Stimulated activated CD8-positive, alpha-beta memory T cell treated with anti-CD3 and anti-CD28 coated beads, Interleukin-12 subunit alpha, Interleukin-12 subunit beta, amount 100 ng/mL, for 4 hours (primary cell): ENCODE results near the gene OSTF1.

Experiments
- DNase-seq: peaks from one replicate; pipeline ENCODE4 v3.0.0-alpha.2; 2020; ENCODE audit warnings: low read depth

OSTF1 gene

GRCh38 chr9:75087824-75088645 lies at the start of gene OSTF1, which contains the start of gene NMRK1:
OSTF1 (plus strand) TSS chr9:75088514; CDS start chr9:75088693, 179 bp downstream.
NMRK1 (minus strand) TSS chr9:75088155; CDS start chr9:75083115, 5,040 bp downstream.
- peak; percentile 94 for DNase-seq

- DNase-seq: no peak
These were observed 49.3 kb upstream of the OSTF1 start for GRCh38 chr9:75039009-75039408.

DNA sequence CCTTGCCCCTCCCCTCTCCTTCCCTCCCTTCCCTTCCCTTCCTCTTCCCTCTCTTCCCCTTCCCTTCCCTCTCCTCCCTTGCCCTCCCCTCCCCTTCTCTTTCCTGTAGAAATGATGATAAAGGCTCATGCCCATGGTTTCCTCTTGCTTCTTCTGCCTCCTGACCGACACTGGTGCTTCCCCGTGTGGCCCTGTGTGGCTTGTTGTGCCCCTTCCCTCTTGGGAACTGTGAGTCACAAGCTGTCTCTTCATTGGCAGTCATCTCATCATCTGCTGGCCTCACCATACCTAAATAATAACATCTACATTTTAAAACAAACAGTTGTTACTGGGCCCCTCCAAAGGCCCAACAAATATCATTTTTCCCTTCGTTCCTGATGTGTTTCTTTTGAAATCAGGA lies 48.5 kb upstream of the OSTF1 start:
- no peak for DNase-seq

DNA sequence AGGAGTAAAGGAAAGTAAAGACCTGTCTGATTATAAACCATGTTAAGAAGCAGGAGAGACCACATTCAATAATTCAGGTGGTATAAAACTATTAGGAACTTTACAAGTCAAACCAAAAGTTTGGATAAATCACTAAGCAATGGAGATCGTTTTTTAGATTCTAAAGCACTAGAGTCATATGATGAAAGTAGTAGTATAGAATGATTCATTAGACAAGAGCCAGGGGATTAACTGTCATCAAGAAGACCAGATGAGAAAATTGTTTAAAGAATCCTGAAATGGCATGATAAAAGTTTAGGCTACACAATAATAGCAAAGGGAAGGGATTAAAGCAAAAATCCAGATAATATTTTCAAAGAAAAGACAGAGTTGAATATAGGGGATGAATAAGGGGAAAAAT lies 47.3 kb upstream of the OSTF1 start:
- DNase-seq: no peak

GRCh38 chr9:75046725-75047345 lies 41.5 kb upstream of the OSTF1 start:
- no peak for DNase-seq

GRCh38 chr9:75047506-75047905 lies 40.8 kb upstream of the OSTF1 start:
- no peak for DNase-seq

DNA sequence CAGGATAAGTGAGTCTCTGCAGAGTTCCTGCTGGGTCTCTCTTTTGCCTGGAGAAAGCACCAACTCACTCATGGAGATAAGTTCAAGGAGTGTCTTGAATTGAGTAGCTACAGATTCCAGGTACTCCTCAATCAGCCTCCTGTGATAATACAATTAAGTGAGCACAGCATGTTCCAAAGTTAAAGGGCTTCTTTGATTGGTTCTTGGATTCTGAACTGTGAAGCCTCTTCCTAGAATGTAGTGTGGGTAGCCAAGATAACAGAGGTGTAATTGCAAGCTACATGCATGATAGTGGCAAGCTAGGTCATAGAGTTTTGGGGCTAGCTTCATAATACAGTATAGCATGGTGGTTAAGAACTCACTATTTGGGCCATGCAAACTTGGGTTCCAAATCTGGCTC lies 37.0 kb upstream of the OSTF1 start:
- DNase-seq: no peak

- DNase-seq: no peak
These were observed 34.4 kb upstream of the OSTF1 start for GRCh38 chr9:75053869-75054268.

DNA sequence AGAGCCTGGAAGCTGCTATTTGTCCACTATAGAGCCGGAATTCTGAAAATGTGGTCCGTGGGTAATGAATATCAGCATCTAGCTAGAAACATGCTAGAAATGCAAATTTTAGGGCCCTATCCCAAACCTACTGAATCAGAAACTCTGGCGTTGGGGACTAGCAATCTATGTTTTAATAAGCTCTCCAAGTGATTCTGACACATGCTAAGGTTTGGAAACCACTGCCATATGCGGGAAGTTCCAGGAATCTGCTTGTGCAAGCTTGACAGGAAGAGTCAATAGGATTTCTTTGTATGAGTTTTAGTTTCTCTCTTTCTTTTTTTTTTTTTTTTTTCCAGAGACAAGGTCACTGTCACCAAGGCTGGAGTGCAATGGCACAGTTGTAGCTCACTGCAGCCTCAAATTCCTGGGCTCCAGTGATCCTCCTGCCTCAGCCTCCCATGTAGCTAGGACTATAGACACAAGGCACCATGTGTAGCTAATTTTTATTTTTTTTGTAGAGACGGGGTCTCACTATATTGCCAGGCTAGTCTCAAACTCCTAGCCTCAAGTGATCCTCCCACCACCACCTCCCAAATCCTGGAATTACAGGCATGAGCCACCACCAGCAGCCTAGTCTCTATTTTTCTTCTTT lies 33.8 kb upstream of the OSTF1 start:
- no peak for DNase-seq

DNA sequence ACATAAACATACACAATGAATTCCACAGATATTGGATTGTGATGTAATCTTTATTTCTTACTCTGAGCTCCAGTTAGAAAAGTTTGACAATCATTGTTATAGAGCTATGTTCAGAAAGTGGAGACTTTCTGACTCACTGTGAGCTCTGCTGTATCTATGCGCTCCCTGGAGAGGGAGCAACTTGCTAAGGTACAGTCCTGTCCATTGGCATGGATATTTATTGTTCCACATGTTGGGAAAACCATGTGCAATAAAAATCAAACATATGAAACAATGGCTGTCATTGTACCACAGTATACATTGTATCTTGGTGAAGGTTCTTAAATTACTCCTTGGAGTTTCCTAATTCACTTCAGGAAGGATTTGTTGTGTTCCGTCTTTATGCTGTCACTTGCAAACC lies 27.1 kb upstream of the OSTF1 start:
- no peak for DNase-seq

DNA sequence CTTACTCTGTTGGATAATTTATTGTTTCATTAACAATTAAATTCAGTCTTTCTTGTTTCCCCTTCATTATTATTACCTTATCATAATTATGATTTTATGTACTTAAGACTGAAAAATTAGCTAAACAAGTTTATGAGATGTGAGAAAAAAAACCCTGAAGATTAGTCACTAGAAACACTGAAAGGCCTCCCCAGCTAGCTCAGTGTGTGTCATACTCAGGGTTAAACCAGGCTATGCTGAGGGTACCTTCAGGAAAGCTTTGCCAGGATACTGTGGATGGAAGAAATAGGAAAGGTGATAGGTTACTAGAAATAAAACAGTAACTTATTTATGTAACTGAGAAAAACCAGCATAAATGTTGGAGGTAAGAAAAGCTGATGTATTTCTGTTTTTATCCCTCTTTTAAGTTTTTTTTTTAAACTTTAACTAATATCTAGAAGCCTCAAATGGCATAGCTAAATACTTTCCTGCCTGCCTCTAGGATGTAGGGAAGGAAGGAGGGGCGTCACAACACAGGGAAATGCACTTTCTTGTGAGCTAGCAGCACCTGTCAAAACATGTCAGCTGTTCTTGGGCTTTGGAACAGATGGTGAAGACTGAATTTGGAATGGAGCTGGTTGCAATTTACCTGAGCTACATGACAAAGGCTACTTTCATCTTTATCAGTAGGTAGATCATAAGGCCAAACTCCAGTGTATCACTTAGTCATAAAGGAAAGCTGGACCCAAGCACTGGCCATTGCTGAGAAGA lies 24.6 kb upstream of the OSTF1 start:
- no peak for DNase-seq

DNA sequence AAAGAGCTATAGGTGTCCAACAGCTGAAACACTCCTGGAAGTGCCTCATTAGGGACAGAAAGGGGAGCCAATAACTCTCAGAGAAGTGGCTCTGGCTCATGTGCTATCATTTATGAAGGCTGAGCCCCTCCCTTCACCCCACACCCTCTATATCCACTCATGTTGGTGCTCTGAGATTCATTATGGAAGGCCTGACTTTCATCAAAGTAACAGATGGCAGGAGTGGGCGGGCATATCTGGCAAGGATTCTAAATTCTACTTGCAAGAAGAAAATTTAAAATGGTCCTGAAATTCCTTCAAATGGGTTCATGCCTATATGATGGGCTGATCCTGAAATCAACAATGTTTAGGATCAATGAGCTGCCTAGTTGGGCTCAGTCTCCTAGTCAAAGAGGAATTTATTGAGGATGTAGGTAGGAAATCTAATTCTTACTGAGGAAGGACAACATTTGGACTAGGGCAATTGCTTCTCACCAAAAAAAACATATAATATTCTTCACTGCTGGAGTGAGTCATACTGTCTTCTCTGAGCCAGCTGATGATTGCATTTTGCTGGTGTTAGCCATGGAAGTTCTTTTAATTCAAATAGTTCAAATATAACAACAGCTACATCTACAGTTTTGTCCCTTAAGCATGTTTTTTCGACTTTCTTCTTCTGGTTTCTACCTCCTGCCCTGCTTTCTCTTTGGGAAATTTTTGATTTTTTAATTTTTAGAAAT lies 23.8 kb upstream of the OSTF1 start:
- DNase-seq: no peak

GRCh38 chr9:75065510-75065909 lies 22.8 kb upstream of the OSTF1 start:
- no peak for DNase-seq

DNA sequence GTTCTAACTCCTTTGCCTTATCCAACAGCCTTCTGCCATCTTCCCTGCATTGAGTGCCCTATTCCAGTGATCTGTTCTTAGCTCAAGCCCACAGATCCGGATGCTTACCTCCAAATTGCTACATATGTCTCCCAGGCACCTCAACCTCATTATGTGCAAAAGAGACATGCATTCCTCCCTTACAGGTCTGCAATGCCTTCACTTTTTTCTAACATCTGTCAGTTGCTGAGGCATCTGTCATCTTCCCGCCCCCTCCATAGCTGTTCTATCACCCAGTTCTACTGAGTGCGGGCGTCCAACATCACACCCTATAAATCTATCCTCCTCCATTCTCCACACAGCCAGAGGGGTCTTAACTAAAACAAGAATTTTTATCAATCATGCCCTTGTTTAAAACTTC lies 20.4 kb upstream of the OSTF1 start:
- DNase-seq: no peak

GRCh38 chr9:75069171-75069570 lies 19.1 kb upstream of the OSTF1 start:
- no peak for DNase-seq

DNA sequence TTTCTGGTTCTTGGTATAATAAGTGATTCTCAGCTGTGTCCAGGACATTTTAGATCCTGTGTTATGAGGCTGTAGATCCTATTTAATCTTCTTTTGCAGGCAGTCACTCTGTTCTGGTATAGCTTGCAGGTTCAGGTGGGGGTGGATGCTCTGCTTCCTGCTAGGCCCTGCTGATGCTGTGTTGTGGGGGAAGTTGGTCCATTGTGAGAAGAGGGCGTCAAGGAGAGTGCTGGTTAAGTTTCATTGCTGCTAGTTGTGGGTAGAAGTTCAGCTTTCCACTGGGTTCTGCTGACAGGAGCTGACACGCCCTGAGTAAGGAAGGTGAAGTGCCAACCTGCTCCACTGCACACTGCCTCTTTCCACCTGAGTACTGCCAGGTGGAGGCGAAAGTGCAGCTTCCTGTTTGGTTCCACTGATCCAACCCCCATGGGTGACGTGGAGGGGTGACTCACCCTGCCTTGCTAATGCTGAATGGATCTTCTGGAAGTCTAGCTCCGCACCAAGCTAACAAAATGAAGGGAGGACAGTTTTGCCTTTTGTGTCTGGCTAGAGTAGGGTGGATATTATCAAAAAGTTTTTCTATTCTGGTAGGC lies 16.7 kb upstream of the OSTF1 start:
- no peak for DNase-seq

GRCh38 chr9:75072895-75073294 lies 15.4 kb upstream of the OSTF1 start:
- no peak for DNase-seq

- no peak for DNase-seq
These were observed 6.7 kb upstream of the OSTF1 start for GRCh38 chr9:75081632-75082031.

- peak; percentile 18 for DNase-seq
These were observed 4.9 kb upstream of the OSTF1 start for GRCh38 chr9:75083188-75083970.

GRCh38 chr9:75084081-75084672 lies 4.1 kb upstream of the OSTF1 start:
- no peak for DNase-seq
